Coronary artery (tissue), 2 donors: Measurements from ENCODE around the gene LCLAT1.

Source experiments
- DNase-seq: peaks from one replicate; pipeline ENCODE4 v3.0.0-alpha.2; 2017; ENCODE audit warnings: low spot score
- H3K27ac ChIP-seq, 2 donors: fragments of 200-600 bp; sonication (generic); one replicate each; pipeline ENCODE4 v1.5.1; 2016 to 2019
- H3K4me3 ChIP-seq: fragments of 200-600 bp; sonication (generic); 2 replicates; pipeline ENCODE4 v1.5.1; 2016; ENCODE audit warnings: mild to moderate bottlenecking, moderate library complexity
- CTCF ChIP-seq: fragments of 200-600 bp; sonication (generic); IDR thresholded peaks from one replicate; pipeline ENCODE4 v1.5.1; 2019; ENCODE audit warnings: antibody characterized with exemption

The LCLAT1 gene

GRCh38 chr2:30516166-30516565, 69.1 kb downstream of the LCLAT1 start:
- no peak for TF ChIP-seq CTCF
- H3K27ac ChIP-seq: no peak overlapping the region
- H3K4me3 ChIP-seq: no peak overlapping the region
- no peak for DNase-seq

- H3K4me3 ChIP-seq: no peak overlapping the region
- TF ChIP-seq CTCF: no peak
- no peak overlapping the region for H3K27ac ChIP-seq
- DNase-seq: no peak
These were observed 72.8 kb downstream of the LCLAT1 start for GRCh38 chr2:30519796-30520195.

GRCh38 chr2:30522421-30522820, 75.4 kb downstream of the LCLAT1 start:
- DNase-seq: no peak
- TF ChIP-seq CTCF: no peak
- Histone ChIP-seq H3K27ac (no peak overlapping the region), H3K4me3 (no peak overlapping the region)

- no peak overlapping the region for H3K4me3 ChIP-seq
- H3K27ac ChIP-seq: no peak overlapping the region
- TF ChIP-seq CTCF: no peak
- DNase-seq: no peak
These were observed 80.4 kb downstream of the LCLAT1 start for GRCh38 chr2:30527411-30527810.

GRCh38 chr2:30527859-30528258, 80.8 kb downstream of the LCLAT1 start:
- no peak for TF ChIP-seq CTCF
- H3K4me3 ChIP-seq: no peak overlapping the region
- DNase-seq: no peak
- no peak overlapping the region for H3K27ac ChIP-seq

GRCh38 chr2:30530346-30530745, 83.3 kb downstream of the LCLAT1 start:
- Histone ChIP-seq H3K27ac (no peak overlapping the region), H3K4me3 (no peak overlapping the region)
- no peak for TF ChIP-seq CTCF
- DNase-seq: no peak

GRCh38 chr2:30541680-30542079, 94.6 kb downstream of the LCLAT1 start:
- no peak for DNase-seq
- no peak for TF ChIP-seq CTCF
- H3K27ac ChIP-seq: no peak overlapping the region
- H3K4me3 ChIP-seq: no peak overlapping the region
